C1 segment of cervical spinal cord (tissue), 14 donors: ENCODE measurements around the gene PKP3.

ENCODE experiments used
- DNase-seq, 14 donors: peaks; one replicate each; lab custom pipeline; 2025; lab: John Stamatoyannopoulos, UW

PKP3 gene

DNA sequence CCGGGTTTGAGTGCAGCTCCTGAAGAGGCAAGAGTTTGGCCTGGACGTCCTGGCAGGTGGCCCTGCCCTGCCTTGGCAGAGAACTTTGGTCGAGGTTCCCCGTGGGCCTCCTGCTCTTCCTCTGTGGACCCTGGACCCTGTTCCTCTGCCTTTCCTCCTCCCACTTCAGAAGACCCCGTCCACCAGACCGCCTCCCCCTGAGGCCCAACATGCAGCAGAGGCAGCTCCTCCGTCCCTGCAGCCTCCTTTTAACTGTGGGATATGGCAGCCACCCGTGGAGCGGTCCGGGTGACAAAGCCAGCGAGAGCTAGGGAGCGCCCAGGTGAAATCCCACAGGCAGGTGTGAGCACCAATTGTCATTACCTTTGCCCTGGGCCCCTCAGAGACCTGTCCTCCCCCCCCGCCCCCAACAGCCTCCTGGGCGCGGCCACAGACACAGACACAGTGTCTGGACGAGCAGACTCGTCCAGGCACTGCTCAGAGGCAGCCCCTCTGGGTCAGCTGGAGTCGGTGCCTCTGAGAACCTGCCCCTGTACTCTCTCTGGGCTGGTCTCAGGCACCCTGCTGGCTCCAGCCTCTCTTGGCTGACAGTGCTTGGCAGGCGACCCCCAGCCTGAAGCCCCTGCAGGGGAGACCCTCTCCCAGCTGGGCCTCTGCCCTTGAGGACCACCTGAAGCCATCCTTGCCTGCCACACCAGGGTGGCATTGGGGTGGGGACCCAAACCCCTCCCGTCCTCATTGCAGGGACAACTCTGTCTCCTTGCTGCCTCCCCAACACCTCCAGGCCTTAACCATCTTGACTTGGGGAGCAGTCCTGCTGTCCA, 52.0 kb downstream of the PKP3 start:
- no peak for DNase-seq

DNA sequence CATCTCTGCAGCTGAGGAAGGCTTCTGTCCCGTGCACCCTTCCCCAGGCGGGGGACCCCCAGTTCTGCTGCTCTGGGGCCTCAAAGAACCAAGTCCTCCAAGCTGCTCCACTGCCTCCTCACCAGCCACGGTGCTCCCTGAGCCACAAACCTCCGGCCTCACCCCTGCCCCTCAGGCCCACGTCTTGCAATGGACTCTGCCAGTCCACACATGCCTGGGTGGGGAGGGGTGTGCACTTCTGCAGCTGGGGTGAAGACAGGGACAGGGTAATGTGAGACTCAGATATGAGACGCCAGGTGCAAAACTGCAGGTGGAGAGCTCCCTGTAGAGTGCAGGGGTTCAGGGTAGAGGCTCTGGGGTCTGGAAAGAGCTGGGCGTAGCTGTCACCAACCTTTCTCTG, 52.9 kb downstream of the PKP3 start:
- DNase-seq, result no peak

DNA sequence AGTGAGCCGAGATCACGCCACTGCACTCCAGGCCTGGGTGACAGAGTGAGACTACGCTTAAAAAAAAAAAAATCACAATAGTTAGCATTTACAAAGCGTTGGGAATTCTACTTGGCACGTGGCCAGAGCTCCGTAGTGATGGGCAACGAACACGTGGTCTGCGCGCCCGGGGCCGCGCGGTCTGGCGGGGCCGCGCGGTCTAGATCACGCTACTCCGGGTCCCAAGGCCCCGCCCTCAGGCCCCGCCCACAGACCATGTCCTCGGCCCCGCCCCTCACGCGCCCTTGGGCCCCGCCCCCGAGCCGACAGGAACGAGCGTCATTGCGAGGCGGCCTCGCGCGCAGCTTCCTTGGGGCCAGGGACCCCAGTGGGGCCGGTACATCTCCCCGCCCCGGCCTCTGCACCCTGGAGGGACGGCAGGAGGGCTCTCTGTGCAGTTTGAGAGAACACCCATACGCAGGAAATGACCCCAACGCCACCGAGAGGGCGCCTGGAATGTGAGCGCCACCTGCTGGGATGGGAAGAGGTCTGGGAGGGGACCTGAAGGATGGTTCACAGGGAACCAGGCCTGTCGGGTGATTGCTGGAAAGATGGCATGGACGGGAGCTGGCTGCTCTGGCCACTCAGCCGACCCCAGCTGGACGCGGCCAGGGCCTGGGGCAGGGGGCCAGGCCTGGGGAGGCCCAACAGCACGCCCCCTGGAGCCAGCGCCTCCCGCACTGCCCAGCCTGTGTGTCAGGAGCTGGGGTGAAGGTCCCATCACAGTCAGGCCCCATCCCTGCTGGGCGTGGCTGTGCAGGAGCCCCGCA, 54.1 kb downstream of the PKP3 start:
- DNase-seq, result peak in 13 of 14 donors; percentile 79 to 97 (median 88)

DNA sequence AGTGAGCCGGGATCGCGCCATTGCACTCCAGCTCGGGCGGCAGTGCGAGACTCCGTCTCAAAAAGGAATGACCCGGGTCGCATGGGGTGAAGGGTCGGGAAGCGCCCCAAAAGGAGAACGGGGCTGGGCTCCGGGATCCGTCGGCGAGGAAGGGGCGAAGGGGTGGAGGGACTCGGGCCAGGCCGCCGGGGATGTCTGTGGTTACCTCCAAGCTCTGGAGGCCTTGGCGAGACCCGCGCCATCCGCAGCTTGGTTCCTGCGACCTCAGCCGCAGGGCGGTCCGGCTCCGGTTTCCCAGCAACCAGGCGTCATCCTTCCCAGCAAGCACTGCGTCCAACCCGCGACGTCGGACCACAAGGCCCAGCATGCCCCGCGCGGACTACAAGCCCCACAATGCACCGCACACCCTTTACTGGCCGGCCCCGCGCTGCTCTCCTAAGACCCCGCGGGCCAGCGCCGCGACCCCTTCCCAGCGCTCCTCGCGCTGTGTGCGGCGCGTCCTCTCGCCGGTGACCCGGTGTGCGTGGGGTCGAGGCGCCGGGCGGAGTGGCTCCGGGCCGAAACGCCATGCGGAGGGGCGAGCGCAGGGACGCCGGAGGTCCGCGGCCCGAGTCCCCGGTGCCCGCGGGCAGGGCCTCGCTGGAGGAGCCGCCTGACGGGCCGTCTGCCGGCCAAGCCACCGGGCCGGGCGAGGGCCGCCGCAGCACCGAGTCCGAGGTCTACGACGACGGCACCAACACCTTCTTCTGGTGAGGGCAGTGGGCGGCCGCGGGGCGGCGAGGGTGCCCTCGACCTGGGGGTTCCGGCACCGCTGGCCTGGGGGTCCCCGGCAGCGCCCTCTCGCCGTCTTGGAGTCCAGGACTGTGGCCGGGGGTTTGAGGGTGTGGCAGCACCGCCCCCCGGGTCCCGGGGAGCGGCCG, 56.1 kb downstream of the PKP3 start, which contains the start of gene PTDSS2:
Gene PTDSS2 (plus strand): TSS at position 391 of the 920 bp plus-strand sequence. CDS start 177 bp downstream, at position 568.
- peak; percentile 51 to 95 (median 90) for DNase-seq

DNA sequence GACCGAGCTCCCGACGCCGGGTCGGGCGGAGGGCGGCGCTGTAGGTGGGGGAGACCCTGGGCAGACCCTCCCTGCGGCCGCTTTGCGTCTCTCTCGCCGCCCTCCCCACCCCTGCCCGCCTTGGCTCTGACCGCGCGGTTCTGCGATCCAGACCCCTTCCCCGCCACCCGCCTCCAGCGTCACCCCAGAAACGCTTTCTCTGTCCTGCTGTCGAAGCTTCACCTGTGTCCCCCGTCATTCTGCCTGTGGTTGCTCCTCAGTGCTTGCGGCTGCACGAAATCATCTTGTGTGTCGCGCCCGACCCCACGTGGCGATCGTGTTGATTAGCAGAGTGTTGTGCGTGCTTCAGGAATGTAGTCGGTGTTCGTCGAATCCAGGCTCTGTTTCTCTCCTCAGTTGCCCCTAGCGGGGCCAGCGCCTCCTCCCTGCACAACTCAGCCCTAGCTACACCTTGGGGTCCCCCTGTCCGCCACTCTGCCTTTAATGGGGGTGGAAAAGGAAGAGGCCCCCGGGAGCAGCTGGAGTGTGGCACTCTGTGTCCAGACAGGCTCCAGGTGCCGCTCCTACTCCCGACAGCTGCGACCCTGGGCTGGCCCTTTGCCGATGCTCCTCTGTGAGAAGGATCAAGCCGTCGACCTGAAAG, 56.9 kb downstream of the PKP3 start:
- peak in 8 of 14 donors; percentile 9 to 47 (median 18) for DNase-seq

DNA sequence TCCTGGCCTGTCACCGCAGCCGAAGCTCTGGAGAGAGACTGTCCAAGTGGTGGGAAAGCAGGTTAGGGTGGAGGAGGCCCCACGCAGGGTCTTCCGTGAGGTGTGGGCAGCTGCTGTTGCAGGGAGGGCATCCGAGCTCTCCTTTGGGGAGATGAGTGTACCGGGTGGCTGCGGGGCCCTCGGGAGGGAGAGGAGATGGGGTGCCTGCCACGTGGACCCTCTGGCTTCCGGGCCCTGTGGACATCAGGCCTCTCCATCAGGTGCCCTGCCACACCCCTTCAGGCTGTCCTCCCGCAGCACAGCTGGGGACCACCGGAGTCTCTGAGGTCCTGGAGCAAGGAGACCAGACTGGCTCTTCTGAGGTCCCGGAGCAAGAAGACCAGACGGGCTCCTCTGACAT, 57.7 kb downstream of the PKP3 start:
- DNase-seq, result no peak

DNA sequence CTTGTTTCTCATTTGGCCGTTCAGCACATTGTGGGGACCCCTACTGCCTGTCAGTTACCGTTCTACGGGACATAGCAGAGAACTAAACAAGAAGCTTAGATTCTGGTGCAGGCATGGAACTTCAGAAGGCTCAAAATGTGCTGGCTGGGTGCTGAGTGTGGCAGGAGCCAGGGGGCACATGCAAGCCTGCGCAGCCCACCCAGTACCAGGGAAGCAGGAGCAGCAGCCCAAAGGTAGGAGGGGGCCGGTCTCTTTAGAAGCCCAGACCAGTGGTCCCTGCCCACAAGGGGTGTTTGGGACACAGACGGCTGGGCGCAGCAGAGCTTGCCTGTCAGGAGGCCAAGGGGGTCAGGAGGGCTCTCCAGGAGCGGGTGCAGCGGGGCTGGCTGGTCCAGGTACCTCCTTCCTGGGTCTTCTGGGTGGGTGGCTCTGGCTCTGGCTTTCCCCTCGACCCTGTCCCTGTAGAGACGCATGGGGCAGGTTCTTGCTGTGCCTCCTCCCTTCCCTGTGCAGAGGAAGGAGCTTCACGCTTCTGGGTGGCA, 58.3 kb downstream of the PKP3 start:
- no peak for DNase-seq

DNA sequence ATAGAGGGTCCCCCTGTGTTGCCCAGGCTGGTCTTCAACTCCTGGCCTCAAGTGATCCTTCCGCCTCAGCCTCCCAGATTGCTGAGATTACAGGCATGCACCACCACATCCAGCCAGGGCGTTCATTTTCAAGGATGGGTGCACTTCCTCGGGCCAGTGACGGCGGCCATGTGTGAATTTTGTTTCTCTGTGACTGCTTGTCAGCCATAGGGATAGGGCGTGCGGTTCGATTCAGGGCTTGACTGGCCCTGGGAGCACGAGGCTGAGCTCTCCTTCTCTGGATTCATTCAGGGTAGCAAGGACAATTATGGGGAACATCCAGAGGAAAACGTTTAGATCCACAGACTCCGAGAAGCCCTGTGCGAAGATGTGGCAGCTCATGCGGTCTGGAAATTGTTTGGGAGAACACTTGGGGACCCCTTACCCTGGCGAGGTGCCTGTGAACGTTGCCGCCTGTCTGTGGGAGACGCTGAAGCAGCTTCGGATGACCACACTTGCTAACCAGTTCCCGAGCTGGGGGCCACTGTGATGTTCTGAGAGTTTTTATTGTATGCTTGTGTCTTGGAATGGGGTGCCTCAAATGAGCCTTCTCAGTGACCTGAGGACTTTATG, 59.0 kb downstream of the PKP3 start:
- DNase-seq, result no peak

DNA sequence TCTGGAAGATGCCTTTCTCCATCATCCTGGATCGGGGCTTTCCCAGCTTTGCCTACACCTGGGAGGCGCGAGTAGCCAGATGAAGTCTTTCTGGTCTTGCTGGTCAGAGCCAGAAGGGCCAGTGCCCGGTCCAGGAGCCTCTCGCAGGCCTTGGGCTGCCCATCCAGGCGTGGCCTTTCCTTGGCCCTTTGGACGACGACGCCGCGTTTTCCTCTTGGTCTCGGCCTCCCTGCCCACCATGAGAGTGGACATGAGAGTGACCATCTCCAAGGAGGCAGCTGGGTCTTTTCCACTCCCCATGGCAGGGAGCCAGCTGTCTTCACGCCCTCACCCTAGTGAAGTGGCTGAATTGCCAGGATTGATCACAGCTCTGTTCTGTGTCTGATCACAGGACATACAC, 59.6 kb downstream of the PKP3 start:
- no peak for DNase-seq

DNA sequence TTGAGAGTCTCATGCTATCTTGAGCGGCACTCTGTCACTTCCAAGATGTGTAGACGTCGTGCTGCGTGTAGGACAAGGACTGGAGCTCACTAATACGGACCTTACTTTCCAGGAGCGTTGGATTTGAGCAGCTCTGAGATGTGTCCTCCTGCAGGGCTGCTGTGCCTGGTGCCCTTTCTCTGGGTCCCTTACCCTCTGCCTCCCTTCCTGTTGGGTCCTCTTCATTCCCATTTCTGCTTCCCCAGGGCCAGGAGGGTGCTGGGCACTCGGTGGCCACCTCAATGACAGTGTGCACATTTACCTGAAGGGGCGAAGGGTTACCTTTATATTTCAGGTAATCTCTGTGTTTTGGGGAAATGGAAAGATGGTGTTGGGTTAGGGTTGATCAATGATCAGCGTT, 60.0 kb downstream of the PKP3 start:
- no peak for DNase-seq
